ENCODE measurements around the gene INAFM1. TPM values are rescaled to one million over a fixed set of nuclear protein-coding genes. Genes with fewer than 3 reads are reported as not detected.
"Not testable (repeated sequence)": the region's sequence is repeated elsewhere in the genome, so short reads cannot be mapped to it uniquely, and the experiment has no call there.

The INAFM1 gene
- total RNA-seq, 1 donor from 2014 or later, result 0.51 TPM

DNA sequence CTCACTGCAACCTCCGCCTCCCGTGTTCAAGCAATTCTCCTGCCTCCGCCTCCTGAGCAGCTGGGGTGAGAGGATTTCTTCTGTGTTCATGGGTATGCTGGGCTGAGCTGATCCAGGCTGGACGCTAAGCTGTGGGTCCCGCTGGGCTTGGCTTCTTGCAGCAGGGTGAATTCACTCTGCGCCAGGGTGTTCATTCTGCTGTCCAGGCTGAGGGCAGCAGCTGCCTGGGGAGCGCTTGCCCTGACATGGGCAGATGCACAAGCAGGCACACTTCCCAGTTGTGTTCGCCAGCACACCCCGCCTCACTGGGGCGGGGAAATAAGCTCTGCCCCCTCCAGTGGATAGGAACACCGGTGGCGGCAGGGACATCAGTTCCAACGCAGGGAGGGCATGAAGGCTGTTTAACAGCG is 7.3 kb upstream of the INAFM1 start:
- no peak for DNase-seq (ENCODE audit: low read depth in 2 of 2)

DNA sequence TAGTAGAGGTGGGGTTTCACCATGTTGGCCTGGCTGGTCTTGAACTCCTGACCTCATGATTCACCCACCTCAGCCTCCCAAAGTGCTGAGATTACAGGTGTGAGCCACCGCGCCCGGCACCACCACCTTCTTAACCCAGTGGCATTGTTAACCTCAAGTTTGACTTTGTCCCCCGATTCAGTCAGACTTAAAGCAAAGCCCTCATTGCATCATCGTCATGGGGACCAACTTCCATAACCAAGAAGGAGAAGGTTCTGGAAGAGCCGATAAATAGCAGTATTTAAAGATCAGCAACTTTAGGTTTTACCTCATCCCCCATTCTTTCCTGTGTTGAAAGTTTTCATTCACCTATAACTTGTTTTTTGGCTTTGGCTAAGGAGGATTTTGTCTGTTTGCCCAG is 6.7 kb upstream of the INAFM1 start:
- DNase-seq (ENCODE audit: low read depth in 2 of 2), result no peak

DNA sequence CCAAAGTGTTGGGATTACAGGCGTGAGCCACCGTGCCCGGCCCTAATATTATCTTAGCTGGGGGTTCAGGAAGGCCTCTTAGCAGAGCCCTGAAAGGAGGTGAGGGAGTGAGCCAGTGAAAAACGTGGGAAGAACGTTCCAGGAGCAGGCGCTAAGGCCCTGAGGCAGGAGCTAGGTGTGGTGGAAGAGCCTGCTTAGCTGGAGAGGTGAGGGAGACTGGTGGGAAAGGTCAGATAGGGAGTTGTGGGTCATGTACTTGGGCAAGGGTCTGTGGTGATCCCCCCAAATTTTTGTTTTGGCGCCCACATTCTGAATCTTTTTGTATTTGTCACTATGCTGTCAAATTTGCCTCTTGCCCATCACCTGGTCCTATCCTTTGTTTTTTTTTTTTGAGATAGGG is 5.1 kb upstream of the INAFM1 start:
- DNase-seq (ENCODE audit: low read depth in 2 of 2), result no peak

DNA sequence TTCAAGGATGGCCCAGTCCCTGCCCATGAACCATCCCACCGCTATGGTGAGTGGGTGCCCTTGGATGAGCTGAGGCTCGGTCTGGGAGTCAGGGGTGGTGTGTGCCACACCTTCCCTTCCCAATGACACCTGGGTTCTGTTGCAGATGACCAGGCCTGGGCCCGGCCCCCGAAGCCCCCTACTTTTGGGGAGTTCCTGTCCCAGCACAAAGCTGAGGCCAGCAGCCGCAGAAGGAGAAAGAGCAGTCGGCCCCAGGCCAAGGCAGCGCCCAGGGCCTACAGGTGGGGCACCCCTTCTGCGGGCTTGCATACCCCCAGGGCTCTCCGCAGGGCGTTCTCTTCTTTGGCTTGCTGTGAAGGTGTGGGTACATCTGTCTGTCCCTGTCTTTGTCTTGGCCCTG is 4.3 kb upstream of the INAFM1 start:
- no peak for DNase-seq (ENCODE audit: low read depth in 2 of 2)

DNA sequence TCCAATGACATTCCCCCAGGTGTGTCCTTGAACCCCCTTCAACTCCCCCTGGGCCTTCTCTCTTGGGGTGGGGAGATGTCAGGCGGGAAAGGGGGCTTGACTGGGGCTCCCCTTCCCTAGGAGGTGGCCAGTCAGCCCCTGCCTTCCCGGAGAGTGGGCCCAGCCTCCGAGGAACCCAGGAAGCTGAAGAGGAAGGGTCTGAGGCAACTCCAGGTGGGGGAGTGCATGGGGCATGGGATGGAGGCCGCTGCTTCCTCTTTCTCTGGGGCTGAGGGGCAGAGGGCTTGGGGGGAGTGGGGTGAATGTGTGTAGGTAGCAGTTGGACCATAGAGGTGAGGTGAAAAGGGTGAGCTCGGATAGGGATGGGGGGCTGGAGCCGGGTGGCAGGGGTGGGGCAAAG is 2.7 kb upstream of the INAFM1 start:
- no peak for DNase-seq (ENCODE audit: low read depth in 2 of 2)

DNA sequence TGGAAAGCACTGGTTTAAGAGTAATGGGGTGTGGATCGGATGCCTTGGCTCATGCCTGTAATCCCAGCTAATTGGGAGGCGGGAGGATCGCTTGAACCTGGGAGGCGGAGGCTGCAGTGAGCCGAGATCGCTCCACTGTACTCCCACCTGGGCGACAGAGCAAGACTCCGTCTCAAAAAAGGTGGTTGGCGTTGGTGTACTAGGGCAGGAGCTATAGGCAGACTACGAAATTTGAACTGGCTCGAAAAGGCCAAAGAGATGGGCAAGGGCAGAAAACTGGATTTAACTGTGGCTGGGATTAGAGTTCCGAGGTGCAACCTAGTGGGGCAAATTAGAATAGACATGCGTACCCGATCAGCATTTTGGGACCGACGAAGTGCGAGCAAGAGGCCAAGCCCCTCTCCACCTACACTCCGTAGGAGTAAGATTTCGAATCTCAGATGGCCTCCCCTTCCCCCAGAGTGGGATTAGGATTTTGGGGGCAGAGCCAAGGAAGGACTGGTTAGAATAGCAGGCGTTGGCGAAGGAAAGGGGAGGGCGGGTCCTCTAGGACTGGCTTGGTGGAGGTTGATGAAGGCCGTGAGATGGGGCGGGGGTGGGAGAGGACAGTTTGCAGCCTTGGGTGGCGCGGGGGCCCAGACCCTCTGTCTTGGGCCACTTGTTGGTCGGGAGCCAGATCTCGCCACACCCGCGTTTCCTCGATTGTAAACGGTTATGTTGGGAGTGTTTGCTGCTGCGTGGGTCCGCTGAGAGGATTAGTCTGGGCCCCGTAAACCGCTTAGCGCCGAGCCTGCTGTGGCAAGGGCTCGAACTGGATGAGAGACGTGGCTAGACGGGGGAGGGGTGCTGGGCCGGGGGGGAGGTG is 2.0 kb upstream of the INAFM1 start:
- DNase-seq (ENCODE audit: low read depth in 2 of 2), result no peak

DNA sequence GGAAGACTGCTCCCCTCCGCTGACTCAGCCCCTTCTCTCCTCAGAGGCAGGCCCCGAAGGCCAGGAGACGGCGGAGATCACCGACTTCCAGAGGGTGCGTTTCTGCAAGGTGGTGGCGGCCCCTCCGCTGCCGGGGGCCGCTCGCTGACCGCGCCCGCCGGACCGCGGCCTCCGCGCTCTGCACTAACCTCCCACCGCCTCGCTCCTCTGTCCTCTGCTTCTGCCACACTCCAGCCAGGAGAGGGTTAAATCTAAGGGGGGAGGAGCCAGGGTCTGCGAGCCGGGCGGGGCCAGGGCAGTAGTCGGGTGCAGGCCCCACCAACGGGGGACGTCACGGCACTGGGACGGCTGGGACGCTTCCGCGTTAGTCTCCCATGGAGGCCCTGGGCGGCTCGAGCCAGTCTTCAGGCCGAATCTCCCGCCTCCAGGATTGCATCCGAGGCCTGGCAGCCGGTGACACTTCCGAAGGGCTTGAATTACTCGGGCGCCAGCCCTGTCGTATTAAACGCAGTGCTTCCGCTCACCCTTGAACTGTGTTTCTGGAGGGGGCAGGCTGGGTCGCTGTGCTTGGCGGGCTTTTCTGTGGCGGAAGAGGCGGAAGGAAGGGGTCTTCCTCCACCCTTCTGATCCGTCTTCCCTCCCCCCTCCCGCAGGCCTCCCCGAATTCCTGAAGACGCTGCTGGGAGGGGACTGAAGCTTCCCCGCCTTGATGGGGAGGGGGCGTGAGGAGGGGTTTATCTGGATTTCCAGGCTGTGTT is 1.2 kb upstream of the INAFM1 start:
- DNase-seq (ENCODE audit: low read depth in 2 of 2), result peak; percentile 58 to 92

DNA sequence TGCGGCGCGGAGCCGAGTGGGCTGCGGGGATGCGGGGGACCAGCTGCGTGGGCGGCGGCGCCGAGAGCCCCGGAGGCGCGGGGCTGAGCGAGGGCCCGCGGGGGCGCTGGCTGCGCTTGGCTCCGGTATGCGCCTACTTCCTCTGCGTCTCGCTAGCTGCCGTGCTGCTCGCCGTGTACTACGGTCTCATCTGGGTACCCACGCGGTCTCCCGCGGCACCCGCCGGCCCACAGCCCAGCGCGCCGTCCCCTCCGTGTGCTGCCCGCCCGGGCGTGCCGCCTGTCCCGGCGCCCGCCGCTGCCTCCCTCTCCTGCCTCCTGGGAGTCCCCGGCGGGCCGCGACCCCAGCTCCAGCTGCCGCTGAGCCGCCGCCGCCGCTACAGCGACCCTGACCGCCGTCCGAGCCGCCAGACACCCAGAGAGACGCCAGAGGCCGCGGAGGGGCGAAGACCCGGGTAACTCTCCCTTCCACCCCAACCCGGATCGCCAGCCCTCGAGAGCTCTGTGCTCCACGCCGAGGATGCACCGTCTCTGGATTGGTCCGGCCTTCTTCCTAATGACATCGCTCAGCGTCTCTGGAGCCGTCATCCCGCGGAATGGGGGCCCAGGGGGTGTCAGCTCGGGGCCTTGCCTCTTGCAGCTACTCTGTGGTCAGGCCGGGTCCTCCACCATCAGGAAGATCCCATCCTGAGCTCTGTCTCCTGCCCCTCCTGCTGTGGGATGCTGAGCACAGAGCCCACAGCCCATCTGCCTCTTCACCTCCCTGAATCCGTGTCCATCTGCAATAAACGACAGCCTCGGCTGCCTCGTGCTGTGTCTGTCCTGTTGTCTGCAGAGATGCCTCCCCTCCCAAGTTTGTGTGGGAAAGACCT is 441 bp downstream of the INAFM1 start:
- no peak for DNase-seq (ENCODE audit: low read depth in 2 of 2)

DNA sequence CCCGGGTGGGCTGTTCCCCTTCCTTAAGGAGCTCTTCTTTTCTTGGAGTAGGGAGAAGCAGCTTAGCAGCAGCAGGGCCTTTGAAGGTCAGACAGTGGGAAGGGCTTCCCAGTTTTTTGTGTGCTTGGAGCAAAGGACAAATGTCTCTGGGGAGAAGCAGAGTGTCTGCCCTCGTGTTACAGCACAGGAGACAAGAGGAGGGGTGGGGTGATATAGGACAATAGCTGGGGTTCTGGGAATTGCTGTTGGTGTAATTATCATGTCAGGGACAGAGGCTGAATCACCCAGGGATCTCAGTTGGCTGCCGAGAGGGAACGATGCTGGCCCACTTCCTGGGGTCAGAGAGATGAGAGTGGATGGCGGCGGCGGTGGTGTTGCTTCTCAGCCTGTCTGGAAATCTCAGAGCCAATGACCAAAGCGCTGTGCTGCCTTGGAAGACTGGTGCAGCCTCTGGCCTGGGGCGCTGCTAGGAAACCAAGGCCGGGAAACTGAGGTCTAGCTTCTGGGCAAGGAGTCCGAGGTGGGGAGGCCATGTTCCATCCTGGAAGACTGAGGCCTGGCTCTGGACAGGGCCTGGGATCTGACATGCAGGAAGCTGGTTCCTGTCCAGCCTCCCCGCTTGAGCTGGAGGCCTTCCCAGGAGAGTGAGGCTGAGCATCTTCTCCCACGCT is 1.2 kb downstream of the INAFM1 start:
- DNase-seq (ENCODE audit: low read depth in 2 of 2), result no peak

DNA sequence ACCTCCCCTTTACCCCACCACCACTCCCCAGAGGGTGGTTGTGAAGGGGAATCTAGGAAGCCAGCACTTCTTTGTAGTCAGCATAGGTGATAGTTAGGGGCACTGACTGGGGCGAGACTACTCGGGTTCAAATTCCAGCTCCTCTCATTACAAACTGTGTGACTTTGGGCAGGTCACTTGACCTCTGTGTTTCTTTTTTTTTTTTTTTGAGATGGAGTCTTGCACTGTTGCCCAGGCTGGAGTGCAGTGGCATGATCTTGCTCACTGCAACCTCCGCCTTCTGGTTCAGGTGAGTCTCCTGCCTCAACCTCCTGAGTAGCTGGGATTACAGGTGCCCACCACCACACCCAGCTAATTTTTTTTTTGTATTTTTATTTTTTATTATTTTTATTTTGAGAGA is 1.8 kb downstream of the INAFM1 start:
- not testable (repeated sequence) for DNase-seq (ENCODE audit: low read depth in 2 of 2)

DNA sequence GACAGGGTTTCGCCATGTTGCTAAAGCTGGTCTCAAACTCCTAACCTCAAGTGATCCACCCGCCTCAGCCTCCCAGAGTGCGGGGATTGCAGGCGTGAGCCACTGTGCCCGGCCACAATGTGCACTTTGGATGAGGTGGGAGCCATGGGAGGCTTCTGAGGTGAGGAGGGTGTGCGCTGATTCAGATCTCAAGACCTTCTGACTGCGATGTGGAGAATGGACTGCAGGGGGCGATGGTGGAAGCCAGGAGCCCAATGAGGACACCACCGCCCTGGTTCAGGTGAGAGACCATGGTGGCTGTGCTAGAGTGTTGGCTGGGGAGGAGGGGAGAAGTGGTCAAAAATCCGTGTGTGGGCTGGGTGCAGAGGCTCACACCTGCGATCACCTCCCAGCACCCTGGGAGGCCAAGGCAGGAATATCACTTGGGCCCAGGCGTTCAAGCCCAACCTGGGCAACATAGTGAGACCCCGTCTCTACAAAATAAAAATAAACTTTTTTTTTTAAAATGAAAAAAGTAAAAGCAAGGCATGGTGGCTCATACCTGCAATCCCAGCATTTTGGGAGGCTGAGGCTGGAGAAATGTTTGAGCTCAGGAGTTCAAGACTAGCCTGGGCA is 5.6 kb downstream of the INAFM1 start:
- peak in 1 of 2 donors; percentile 36 for DNase-seq (ENCODE audit: low read depth in 2 of 2)

DNA sequence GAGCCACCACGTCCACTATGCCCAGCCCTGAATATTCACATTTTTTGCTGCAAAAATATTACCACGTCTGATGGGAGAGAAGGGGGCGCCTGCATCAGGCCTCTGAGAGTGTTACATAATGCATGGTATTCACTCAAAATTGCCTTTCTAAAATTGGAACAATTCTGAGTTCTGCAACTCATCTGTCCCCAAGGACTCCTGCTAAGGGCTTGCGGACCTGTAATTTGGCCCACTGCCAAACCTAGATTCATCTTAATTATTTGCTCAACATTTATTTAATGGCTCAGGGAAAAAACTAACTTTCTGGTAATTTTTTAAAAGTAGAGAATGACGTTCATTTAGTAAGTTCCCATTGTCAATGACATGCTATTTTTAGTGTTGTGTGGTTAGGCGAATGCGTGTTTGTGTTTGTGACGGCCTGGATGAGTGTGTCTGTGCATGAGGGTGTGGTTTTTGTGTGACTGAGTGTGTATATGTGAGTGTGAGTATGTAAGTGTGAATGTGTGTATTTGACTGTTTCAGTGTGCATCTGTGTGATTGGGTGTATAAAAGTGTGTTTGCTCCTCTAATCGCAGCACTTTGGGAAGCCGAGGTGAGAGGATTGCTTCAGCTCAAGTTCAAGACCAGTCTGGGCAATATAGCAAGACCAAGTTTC is 8.8 kb downstream of the INAFM1 start:
- DNase-seq (ENCODE audit: low read depth in 2 of 2), result no peak

DNA sequence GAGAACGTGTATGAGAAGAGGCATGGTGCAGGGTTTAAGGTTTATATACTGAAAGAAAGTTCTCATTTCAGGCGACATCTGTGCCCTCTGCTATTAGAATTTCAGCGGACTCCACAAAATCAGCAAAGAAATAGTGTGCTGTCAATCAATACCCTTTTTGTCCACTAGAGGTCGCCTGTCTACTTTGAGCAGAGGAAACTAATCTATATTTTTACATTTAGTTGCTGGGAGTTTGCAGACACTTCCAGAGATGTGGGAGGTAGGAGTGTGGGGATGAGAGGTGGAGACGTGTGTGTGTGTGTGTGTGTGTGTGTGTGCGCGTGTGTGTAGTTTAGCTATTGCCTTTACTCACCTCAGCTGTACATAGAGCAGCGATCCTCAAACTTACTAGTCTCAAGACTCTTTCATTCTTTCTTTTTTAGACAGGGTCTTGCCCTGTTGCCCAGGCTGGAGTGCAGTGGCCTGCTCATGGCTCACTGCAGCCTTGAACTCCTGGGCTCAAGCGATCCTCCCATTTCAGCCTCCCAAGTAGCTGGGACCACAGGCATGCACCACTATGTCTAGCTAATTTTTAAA is 9.7 kb downstream of the INAFM1 start:
- peak; percentile 52 to 59 for DNase-seq (ENCODE audit: low read depth in 2 of 2)

DNA sequence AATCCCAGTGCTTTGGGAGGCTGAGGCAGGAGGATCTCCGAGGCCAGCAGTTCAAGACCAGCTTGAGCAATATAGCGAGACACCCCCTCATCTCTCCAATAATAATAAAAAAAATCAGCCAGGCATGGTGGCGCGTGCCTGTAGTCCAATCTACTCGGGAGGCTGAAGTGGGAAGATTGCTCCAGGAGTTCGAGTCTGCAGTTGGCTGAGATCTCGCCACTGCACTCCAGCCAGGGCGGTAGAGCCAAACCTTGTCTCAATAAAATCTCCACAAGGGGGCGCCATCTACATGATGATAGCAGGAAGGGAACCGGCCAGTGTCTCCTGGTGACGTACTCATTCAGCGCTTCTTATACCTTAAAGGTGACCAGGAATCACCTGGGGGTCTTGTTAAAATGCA is 21.4 kb downstream of the INAFM1 start:
- peak; percentile 61 to 83 for DNase-seq (ENCODE audit: low read depth in 2 of 2)

DNA sequence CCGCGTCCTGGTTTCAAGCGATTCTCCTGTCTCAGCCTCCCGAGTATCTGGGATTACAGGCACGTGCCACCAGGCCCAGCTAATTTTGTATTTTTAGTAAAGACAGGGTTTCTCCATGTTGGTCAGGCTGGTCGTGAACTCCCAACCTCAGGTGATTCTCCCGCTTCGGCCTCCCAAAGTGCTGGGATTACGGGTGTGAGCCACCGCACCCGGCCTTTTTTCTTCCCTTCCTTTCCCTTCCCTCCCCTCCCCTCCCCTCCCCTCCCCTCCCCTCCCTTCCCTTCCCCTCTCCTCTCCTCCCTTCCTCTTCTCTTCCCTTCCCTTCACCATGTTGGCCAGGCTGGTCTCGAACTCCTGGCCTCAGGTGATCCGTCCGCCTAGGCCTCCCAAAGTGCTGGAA is 26.2 kb downstream of the INAFM1 start:
- DNase-seq (ENCODE audit: low read depth in 2 of 2), result not testable (repeated sequence)

DNA sequence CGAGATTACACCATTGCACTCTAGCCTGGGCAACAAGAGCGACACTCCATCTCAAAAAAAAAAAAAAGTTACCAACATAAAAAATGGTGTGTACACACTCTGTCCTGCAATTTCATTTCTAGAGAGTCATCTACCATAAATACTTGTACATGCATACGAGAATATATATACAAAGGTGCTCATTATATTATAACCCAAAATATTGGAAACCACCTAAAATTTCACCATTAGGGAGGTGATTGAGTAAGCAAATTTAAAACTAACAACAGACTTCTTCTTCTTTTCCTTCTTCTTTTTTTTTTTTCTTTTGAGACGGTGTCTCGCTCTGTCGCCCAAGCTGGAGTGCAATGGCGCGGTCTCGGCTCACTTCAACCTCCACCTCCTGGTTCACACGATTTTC is 27.6 kb downstream of the INAFM1 start:
- DNase-seq (ENCODE audit: low read depth in 2 of 2), result no peak

DNA sequence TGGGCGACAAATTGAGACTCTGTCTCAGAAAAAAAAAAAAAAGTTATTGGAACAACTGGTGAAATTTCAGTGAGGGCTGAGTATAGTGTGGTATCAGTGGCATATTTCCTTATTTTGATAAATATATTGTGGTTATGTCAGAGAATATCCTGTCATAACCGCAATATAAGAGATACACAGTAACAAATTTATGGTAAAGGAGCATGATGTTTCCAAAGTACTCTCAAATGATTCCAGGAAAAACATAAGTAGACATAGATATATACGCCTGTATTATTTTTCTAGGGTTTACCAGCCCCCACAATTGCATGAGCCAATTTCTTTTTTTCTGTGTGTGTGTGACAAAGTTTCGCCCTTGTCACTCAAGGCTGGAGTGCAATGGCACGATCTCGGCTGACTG is 29.3 kb downstream of the INAFM1 start:
- no peak for DNase-seq (ENCODE audit: low read depth in 2 of 2)

DNA sequence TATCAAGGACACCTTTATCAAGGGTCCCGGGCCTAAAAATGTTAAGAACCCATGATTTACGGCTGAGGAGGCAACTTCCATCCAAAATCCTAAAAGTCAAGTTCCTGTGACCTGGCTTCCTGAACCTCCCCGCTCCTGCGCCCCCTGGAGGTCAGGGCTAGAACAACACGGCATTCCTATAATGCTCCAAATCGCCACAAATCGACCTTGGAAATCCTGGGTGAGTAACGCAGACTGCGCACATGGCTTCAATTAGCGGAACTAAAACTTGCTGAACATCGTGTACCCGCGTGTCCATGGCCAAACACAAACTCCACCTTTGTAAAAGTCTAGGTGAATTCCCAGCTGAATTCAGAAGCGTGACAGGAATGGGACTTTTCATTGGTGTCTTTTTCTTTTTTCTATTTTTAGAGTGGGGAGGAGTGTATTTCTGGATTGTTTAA is 30.6 kb downstream of the INAFM1 start:
- peak in 1 of 2 donors; percentile 50 for DNase-seq (ENCODE audit: low read depth in 2 of 2)

DNA sequence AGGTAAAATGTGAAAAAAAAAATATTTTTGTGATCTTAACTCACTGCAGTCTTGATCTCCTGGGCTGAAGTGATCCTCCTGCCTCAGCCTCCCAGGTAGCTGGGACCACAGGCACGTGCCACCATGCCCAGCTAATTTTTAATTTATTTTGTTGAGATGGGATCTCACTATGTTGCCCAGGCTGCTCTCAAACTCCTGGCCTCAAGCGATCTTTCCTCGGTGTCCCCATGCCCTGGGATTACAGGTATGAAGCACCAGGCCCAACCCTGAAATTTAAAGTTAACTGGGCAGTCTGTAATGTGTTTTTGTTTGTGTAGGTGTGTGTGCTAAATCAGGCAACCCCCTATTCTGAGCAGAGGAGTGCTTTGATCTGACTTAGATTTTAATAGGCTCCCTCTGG is 31.6 kb downstream of the INAFM1 start:
- DNase-seq (ENCODE audit: low read depth in 2 of 2), result no peak

DNA sequence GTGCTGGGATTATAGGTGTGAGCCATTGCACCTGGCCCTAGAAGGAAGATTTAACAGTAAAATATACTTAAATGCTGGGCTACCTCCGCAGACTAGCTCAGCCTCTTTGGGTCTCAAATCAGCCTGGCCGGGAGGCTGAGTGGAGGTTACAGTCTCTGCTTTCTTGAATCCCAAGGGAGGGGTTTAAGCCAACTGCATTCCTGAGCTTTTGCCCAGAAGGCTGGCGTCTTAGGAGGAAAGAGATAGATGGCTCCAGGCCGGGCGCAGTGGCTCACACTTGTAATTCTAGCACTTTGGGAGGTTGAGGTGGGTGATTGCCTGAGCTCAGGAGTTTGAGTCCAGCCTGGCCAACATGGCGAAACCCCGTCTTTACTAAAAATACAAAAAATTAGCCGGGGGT is 34.4 kb downstream of the INAFM1 start:
- no peak for DNase-seq (ENCODE audit: low read depth in 2 of 2)
